Cardiac muscle cell (in vitro differentiated cells and primary cell): ENCODE measurements around the gene MDN1. TPM values are rescaled to one million over a fixed set of nuclear protein-coding genes. Genes with fewer than 3 reads are reported as not detected.

Source experiments
- DNase-seq, 2 donors: peaks; one replicate each; pipeline versions ENCODE4 v3.0.0 to v3.0.0-alpha.2; 2010 to 2017; ENCODE audit warnings: low read depth in 1 of 2, low spot score in 1 of 2
- H3K27ac ChIP-seq: fragments of 200-600 bp; sonication (generic); 2 replicates; pipeline ENCODE4 v1.5.1; 2016
- H3K27me3 ChIP-seq: fragments of 200-600 bp; sonication (generic); 2 replicates; pipeline ENCODE4 v1.6.0; 2016; ENCODE audit warnings: control low read depth
- H3K36me3 ChIP-seq: fragments of 200-600 bp; sonication (generic); 2 replicates; pipeline ENCODE4 v1.5.1; 2016; ENCODE audit warnings: control low read depth
- H3K4me1 ChIP-seq: fragments of 200-600 bp; sonication (generic); 2 replicates; pipeline ENCODE4 v1.8.1; 2017; ENCODE audit warnings: low read depth, mild to moderate bottlenecking, mixed run types
- H3K4me3 ChIP-seq: fragments of 200-600 bp; sonication (generic); 2 replicates; pipeline ENCODE4 v1.5.1; 2016; ENCODE audit warnings: mild to moderate bottlenecking
- H3K9me3 ChIP-seq: fragments of 200-600 bp; sonication (generic); 2 replicates; pipeline ENCODE4 v1.5.1; 2017; ENCODE audit warnings: low read depth, mild to moderate bottlenecking, control low read depth
- CTCF ChIP-seq: IDR thresholded peaks from 2 replicates; pipeline ENCODE4 v1.5.1; 2012; ENCODE audit warnings: low read depth, mild to moderate bottlenecking, low read length
- polyA plus RNA-seq: library from polyadenylated mRNA; unstranded; fragments of >200 nt; fragmentation: Nextera tagmentation; extraction: Ambion mirVana; gene quantifications from 2 replicates; pipeline ENCODE4 v1.2.1, GENCODE V29; 2016
- total RNA-seq: library from RNA; depleted of rRNA; stranded (reverse); fragments of >200 nt; gene quantifications from 2 replicates; pipeline ENCODE4 v1.2.3, GENCODE V29; 2016

MDN1 gene
- total and polyA plus RNA-seq, 2 experiments from 2014 or later = 8.6 to 22.2 TPM

DNA sequence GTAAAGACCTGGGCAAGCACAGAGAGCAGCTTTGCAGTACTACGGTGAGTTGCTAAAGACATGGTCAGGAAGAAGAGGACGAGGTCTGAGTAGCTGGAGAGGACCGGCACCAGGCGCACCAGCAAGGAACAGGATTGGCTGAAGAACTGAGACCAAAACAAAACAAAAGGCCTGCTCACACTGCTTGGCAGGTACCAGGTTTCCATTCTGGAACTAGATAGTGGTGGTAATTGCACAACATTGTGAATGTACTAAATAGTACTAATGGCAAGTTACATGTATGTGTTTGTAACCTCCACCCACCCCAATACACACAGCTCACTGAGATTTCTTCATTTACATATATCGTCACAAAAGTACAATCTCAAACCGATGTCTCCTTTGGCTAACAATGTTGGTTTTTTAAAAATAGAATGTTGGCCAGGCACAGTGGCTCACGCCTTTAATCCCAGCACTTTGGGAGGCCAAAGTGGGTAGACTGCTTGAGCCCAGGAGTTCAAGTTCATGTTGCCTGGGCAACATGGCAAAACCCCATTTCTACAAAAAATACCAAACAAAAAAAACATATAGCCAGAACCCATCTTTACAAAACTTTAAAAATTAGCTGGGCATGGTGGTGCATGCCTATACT lies 148.5 kb downstream of the MDN1 start:
- H3K9me3 ChIP-seq = no peaks in the 10 kb centered on the region
- no peak for TF ChIP-seq CTCF
- DNase-seq = no peak
- H3K36me3 ChIP-seq = peaks cover 72% of the 10 kb centered on the region
- H3K4me3 ChIP-seq = no peak overlapping the region
- no peak overlapping the region for H3K27ac ChIP-seq
- H3K27me3 ChIP-seq = no peaks in the 10 kb centered on the region
- H3K4me1 ChIP-seq = no peaks in the 10 kb centered on the region

GRCh38 chr6:89669002-89669401 lies 150.6 kb downstream of the MDN1 start:
- H3K27ac ChIP-seq = no peak overlapping the region
- peaks cover 70% of the 10 kb centered on the region for H3K36me3 ChIP-seq
- H3K27me3 ChIP-seq = no peaks in the 10 kb centered on the region
- DNase-seq = peak in 1 of 2 donors; percentile 63
- no peaks in the 10 kb centered on the region for H3K9me3 ChIP-seq
- no peak for TF ChIP-seq CTCF
- no peaks in the 10 kb centered on the region for H3K4me1 ChIP-seq
- H3K4me3 ChIP-seq = no peak overlapping the region

- no peak overlapping the region for H3K4me3 ChIP-seq
- no peaks in the 10 kb centered on the region for H3K9me3 ChIP-seq
- H3K27ac ChIP-seq = no peak overlapping the region
- no peaks in the 10 kb centered on the region for H3K27me3 ChIP-seq
- no peak for TF ChIP-seq CTCF
- peaks cover 60% of the 10 kb centered on the region for H3K36me3 ChIP-seq
- peak in 1 of 2 donors; percentile 54 for DNase-seq
- no peaks in the 10 kb centered on the region for H3K4me1 ChIP-seq
Measured at GRCh38 chr6:89667872-89668556, 151.6 kb downstream of the MDN1 start.

- Histone ChIP-seq H3K9me3 (no peaks in the 10 kb centered on the region), H3K27ac (no peak overlapping the region), H3K4me3 (no peak overlapping the region), H3K27me3 (no peaks in the 10 kb centered on the region), H3K36me3 (peaks cover 65% of the 10 kb centered on the region), H3K4me1 (no peaks in the 10 kb centered on the region)
- DNase-seq = no peak
- no peak for TF ChIP-seq CTCF
Measured at GRCh38 chr6:89662659-89663223, 156.9 kb downstream of the MDN1 start.

GRCh38 chr6:89661559-89661958 lies 158.0 kb downstream of the MDN1 start:
- no peaks in the 10 kb centered on the region for H3K9me3 ChIP-seq
- H3K4me3 ChIP-seq = no peak overlapping the region
- DNase-seq = no peak
- H3K36me3 ChIP-seq = peaks cover 64% of the 10 kb centered on the region
- TF ChIP-seq CTCF = no peak
- no peak overlapping the region for H3K27ac ChIP-seq
- H3K27me3 ChIP-seq = no peaks in the 10 kb centered on the region
- H3K4me1 ChIP-seq = no peaks in the 10 kb centered on the region
